Stimulated activated CD8-positive, alpha-beta memory T cell treated with anti-CD3 and anti-CD28 coated beads, Interleukin-15, amount 100 ng/mL, for 1 hour (primary cell): ENCODE results near the gene CRIM1.

Experiments
- DNase-seq: peaks from one replicate; pipeline ENCODE4 v3.0.0-alpha.2; 2020; ENCODE audit warnings: low read depth

The CRIM1 gene

DNA sequence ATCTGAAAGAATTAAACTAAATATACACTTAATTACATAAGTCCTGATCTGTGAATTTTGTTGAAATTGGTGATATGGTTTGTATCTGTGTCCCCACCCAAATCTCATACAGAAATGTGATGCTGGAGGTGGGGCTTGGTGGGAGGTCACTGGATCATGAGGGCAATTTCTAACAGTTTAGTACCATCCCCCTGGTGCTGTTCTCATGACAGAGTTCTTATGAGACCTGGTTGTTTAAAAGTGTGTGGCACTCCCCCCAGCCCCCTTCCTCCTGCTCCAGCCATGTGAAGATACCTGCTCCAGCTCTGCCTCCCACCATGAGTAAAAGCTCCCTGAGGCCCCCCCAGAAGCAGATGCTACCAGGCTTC, 223.7 kb downstream of the CRIM1 start:
- DNase-seq: no peak

DNA sequence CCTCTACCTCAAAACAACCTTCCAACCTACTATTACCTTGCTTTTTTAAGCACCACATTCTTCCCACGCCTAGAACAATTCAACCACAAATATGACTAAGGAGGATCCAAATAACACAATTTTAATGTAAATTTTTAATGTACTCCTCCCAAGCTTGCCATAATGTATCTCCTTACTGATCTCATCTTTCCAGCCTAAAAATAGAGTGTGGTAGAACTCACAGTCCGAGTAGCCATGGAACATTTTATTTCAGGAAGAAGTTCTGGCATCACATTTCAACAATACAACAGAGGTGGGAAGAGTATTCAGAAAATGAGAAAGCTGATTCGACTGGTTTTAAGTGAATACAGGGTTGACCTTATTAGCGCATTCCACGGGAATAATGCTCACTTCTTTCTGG, 227.0 kb downstream of the CRIM1 start:
- no peak for DNase-seq

DNA sequence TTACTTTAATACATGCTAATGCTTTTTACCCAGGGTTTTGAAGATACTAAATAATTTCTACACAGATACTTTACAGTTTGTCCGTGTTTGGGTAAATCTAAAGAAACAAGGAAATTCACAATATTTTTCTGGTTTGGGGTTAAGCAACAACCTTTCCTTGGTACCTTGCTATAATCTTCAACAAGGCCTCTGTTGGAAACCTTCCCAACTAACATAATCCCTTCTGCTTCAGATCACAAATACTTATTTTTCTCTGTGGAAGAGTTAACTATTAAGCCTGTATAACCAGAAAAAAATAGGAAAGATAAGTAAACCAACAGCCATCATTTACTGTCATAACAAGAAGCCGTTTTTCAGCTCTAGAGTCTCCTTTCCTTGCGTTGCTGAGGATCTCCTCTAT, 227.4 kb downstream of the CRIM1 start:
- DNase-seq: no peak

DNA sequence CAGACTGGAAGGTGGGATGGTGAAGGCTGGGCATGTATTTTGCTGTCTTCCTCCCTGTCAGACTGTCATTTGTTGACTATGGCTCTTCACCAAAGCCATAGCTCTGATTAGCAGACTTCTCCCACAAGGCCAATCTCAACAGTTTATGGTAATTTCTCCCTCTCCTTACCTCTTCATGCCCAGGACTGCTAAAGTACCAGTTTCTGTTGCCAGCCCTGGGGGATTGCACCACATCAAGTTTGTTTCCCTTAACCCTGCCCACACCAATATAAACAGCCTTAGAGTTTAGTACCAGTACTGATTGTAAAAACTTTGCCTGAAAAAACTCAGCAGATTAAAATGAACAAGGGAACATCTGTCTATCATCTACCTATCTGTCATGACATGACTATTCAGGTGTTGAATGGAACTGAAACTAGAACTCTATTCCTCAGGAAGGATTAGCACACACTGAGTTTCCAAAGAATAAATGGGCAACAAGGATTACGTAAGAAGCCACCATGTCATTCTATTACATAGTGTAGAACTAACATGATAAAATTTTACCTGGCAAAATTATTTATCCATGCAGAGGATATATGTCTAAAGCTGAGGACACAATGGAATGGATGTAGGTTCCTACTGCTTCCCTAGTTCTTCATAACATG, 228.7 kb downstream of the CRIM1 start:
- no peak for DNase-seq

DNA sequence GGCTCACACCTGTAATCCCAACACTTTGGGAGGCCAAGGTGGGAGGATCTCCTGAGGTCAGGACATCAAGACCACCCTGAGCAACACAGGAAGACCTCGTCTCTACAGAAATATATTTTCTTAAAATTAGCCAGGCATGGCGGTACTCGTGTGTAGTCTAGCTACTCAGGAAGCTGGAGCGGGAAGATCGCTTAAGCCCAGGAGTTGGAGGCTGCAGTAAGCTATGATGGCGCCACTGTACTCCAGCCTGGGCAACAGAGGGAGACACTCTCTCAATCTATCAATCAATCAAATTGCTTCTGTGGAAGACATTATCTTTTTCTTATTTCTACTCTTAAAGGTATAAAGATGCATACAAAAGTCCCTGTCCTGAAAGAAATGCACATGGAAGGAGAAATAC, 231.1 kb downstream of the CRIM1 start:
- DNase-seq: no peak

DNA sequence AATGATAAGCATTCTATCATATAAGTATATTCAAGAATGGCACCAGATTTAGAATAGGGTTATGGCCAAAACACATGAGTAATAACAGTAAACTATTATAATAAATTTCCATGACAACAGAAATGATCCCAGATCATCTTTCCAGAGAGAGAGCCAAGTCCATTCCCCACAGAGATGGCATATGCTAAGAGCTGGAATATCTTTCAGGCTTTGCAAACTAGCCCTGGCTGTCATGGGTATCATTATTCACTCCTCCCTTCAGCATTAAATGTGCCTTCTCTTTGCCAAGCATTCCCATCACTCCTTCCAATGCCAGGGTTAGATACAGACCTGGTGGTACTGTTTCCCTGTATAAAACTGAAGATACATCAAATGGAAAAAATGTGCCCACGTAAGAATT, 231.5 kb downstream of the CRIM1 start:
- DNase-seq: no peak

DNA sequence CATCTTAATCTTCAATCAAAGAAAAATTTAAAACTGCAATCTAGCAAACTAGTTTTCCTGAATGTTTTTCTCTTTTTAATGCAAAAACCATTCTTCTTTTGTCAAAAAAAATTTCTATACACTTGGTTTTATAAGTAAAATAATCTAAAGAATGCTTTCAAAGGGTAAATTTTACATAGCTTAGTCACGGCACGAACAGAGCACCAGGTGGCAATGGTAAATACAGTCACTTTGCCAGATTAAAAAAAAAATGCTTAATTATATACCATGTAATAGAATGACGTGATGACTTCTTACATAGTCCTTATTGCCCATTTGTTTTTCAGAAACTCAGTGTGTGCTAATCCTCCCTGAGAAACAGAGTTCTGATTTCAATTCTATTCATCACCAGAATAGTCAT, 232.0 kb downstream of the CRIM1 start:
- no peak for DNase-seq

DNA sequence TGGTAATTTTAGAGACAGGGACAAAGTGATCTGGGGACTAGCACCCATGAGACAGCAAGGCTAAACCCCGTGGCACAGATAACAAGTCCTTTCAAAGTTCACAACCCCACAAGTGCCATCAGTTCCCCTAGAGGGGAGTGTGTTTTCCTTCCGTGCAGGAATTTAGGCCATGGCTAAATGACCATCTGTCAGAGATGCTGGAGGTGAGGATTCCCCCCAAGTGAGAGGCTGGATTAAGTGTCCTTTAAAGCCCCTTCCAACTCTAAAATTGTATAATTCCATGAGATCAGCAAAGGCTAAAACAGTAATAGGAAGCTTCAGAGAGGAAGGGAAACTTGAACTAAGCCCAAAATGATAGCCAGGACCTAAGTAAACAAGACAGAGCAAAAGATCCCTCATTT, 233.7 kb downstream of the CRIM1 start:
- DNase-seq: no peak

DNA sequence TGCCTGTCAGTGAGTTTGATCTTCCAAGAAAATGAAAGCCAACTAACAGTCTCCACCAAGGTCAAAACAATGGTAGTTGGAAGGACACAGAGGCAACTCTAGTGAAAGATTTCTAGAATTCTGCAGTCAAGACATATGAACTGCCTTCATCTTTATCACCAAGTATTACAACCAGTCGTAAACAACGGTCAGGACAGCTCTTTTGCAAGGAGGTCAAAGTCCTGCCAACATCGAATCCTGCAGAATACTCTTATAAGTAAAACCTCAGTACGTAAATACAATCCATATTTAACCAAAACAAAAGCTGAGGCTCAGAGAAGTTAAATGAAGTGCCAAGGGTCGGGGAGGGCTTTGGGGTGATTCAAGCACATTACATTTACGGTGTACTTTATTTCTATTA, 239.3 kb downstream of the CRIM1 start:
- DNase-seq: no peak

DNA sequence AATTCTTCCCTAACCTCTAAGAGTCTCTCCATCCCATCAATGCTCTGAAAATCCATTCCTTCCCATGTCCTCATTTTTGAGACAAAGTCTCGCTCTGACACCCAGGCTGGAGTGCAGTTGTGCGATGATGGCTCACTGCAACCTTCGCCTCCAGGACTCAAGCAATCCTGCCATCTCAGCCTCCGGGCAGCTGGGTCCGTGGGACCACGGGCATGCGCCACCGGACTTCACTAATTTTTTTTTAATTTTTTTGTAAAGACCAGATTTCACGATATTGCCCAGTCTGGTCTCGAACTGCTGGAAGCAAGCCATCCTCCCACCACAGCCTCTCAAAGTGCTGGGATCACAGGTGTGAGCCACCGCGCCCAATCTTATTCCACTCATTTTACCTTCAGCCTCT, 240.8 kb downstream of the CRIM1 start:
- DNase-seq: no peak

DNA sequence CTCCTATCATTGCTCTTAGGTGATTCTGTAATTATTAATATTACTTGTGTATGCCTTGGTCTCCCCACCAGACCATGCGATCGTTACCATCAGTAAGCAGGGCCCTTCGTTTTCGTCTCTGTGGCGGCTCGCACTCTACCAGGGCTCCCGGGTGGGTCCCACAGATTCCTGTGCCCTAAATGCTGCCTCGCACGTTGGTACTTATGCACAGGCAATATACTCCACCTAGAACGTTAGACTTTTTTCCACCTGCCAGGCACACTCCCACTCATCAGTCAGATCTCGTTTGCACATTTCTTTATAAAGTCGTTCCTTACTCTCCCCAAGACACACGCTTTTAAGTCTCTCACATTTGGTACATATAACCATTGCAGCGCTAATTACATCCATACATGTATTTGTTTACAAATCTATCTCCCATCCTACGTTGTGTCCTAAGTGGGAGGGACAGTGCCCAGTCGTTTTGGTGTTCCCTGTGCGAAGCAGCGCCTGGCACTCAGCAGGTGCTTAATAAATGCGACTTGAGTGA, 241.5 kb downstream of the CRIM1 start:
- DNase-seq: no peak

DNA sequence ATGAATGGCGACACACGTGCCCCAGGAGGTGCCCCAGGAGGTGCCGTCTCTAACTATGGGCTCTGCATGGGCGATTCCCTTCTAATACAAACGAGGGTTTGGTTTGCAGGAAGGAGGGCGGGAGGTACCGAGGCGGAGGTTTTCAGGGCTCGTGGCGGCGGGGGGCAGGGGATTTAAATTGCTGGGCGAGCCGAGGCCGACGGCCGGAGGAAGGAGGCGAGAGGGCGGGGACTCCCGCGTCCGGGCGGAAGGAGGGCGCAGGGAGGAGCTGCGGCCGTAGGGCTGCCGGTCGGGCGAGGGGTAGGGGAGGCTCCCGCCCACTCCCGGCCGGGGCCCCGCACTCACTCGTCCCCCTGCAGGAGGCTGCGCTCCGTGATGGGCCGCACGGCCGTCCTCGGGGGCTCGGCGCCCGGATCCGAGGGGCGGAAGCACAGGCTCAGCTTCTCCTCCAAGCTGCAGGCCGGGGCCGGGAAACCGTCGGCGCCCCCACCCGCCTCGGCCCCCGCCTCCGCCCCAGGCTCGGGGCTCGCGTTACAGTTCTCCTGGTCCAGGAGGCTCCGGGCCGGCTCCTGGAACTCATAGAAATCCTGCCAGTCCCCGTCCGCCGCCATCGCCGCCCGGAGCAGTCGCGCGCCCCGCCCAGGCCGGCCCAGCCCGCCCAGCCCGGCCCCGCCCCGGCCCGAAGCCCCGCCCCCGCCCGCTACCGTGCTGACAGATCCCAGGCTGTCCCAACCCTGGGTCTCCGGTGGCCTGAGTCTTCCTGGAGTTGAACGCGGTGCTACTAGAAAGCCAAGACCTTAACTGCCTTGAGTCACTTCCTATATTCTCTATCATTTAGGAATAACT, 242.2 kb downstream of the CRIM1 start, which contains the start of gene FEZ2:
Gene FEZ2 (minus strand): TSS at position 637 of the 846 bp plus-strand sequence. CDS start 26 bp downstream, at position 611.
- DNase-seq: peak; percentile 19
